Activated B cell treated with CpG ODN at 0.5 μM for 24 hours (primary cell): ENCODE data around the gene KCTD10. TPM values are rescaled to one million over a fixed set of nuclear protein-coding genes. Genes with fewer than 3 reads are reported as not detected.

ENCODE experiments used
- ATAC-seq: fragments of 200-7000 bp; cut with Tn5 transposase; one replicate; pipeline ENCODE4 v1.10.0; 2021; ENCODE audit warnings: low read depth, mild to moderate bottlenecking, moderate library complexity
- CTCF ChIA-PET: fragments of 350-600 bp; sonication (Branson Sonifier 250); formaldehyde crosslinking; loops from one replicate; lab custom pipeline; 2021; ENCODE audit warnings: antibody characterized with exemption; lab: Charles Lee
- POLR2A ChIA-PET: fragments of 350-600 bp; sonication (Branson Sonifier 250); formaldehyde crosslinking; loops from one replicate; lab custom pipeline; 2021; ENCODE audit warnings: antibody characterized with exemption; lab: Charles Lee
- DNase-seq: peaks from one replicate; pipeline ENCODE4 v3.0.0; 2022
- H3K27ac Mint-ChIP-seq: one replicate; pipeline ENCODE4 v1.8.0; 2020; ENCODE audit warnings: mixed read lengths
- H3K27me3 Mint-ChIP-seq: one replicate; pipeline ENCODE4 v1.8.0; 2021; ENCODE audit warnings: mixed read lengths
- H3K36me3 Mint-ChIP-seq: one replicate; pipeline ENCODE4 v1.8.0; 2021; ENCODE audit warnings: low read depth, mixed read lengths
- H3K4me1 Mint-ChIP-seq: one replicate; pipeline ENCODE4 v1.8.0; 2021; ENCODE audit warnings: mixed read lengths
- H3K4me3 Mint-ChIP-seq: one replicate; pipeline ENCODE4 v1.8.0; 2020; ENCODE audit warnings: mild to moderate bottlenecking, mixed read lengths
- H3K9me3 Mint-ChIP-seq: one replicate; pipeline ENCODE4 v1.8.0; 2020; ENCODE audit warnings: mixed read lengths
- CTCF ChIP-seq: fragments of 200-600 bp; IDR thresholded peaks from one replicate; pipeline ENCODE4 v1.8.0; 2022; ENCODE audit warnings: antibody characterized with exemption, mild to moderate bottlenecking
- intact Hi-C: fragments of 100-400 bp; cut with micrococcal nuclease; formaldehyde crosslinking; loops from one replicate; pipeline ENCODE4 v1.15.1; 2024
- total RNA-seq: library from RNA; stranded (reverse); gene quantifications from 2 replicates; pipeline ENCODE4 v1.2.3, GENCODE V29; 2022

Gene KCTD10
- total RNA-seq, 1 donor from 2014 or later = 38.7 TPM

- ATAC-seq (no peak), DNase-seq (no peak)
- TF ChIP-seq CTCF = no peak
- POLR2A ChIA-PET = no interaction called here
- Mint-ChIP-seq H3K36me3 (peaks cover 68% of the 10 kb centered on the region), H3K27ac (no peak overlapping the region), H3K4me3 (no peak overlapping the region), H3K9me3 (no peaks in the 10 kb centered on the region), H3K27me3 (no peaks in the 10 kb centered on the region), H3K4me1 (no peaks in the 10 kb centered on the region)
- CTCF ChIA-PET = interaction anchor here (1.5 kb wide), 1 partner anchor 15 kb away, joined by 5 read pairs; no protein-coding TSS in a partner anchor
- intact Hi-C loops = no loop called here
Measured at GRCh38 chr12:109448272-109448671, 28.8 kb downstream of the KCTD10 start.

- intact Hi-C loops = no loop called here
- H3K36me3 Mint-ChIP-seq = peaks cover 62% of the 10 kb centered on the region
- DNase-seq = no peak
- H3K27me3 Mint-ChIP-seq = no peaks in the 10 kb centered on the region
- CTCF ChIA-PET = interaction anchor here (1.5 kb wide), 1 partner anchor 15 kb away, joined by 5 read pairs; no protein-coding TSS in a partner anchor
- no peaks in the 10 kb centered on the region for H3K9me3 Mint-ChIP-seq
- POLR2A ChIA-PET = no interaction called here
- no peak overlapping the region for H3K27ac Mint-ChIP-seq
- no peak overlapping the region for H3K4me3 Mint-ChIP-seq
- TF ChIP-seq CTCF = no peak
- ATAC-seq = no peak
- H3K4me1 Mint-ChIP-seq = no peaks in the 10 kb centered on the region
Measured at GRCh38 chr12:109447482-109447881, 29.6 kb downstream of the KCTD10 start.

- intact Hi-C loops = no loop called here
- H3K27me3 Mint-ChIP-seq = no peaks in the 10 kb centered on the region
- H3K27ac Mint-ChIP-seq = no peak overlapping the region
- H3K4me1 Mint-ChIP-seq = no peaks in the 10 kb centered on the region
- ChIA-PET CTCF (interaction anchor here (1.5 kb wide), 1 partner anchor 14 kb away, joined by 5 read pairs; no protein-coding TSS in a partner anchor), POLR2A (no interaction called here)
- no peak overlapping the region for H3K4me3 Mint-ChIP-seq
- no peak for ATAC-seq
- TF ChIP-seq CTCF = no peak
- no peak for DNase-seq
- no peaks in the 10 kb centered on the region for H3K9me3 Mint-ChIP-seq
- H3K36me3 Mint-ChIP-seq = peaks cover 56% of the 10 kb centered on the region
Measured at GRCh38 chr12:109446869-109447268, 30.2 kb downstream of the KCTD10 start.

- ChIA-PET CTCF (no interaction called here), POLR2A (no interaction called here)
- Mint-ChIP-seq H3K36me3 (peaks cover 43% of the 10 kb centered on the region), H3K4me1 (no peaks in the 10 kb centered on the region), H3K27ac (no peak overlapping the region), H3K27me3 (no peaks in the 10 kb centered on the region), H3K4me3 (no peak overlapping the region), H3K9me3 (no peaks in the 10 kb centered on the region)
- no peak for ATAC-seq
- no peak for DNase-seq
- intact Hi-C loops = no loop called here
- no peak for TF ChIP-seq CTCF
Measured at GRCh38 chr12:109445191-109445609, 31.9 kb downstream of the KCTD10 start.

- ATAC-seq (no peak), DNase-seq (no peak)
- Mint-ChIP-seq H3K9me3 (no peaks in the 10 kb centered on the region), H3K4me3 (no peak overlapping the region), H3K36me3 (peaks cover 37% of the 10 kb centered on the region), H3K27ac (no peak overlapping the region), H3K27me3 (no peaks in the 10 kb centered on the region), H3K4me1 (no peaks in the 10 kb centered on the region)
- ChIA-PET POLR2A (no interaction called here), CTCF (interaction anchor here (1.0 kb wide), 1 partner anchor 11 kb away, joined by 3 read pairs; no protein-coding TSS in a partner anchor)
- intact Hi-C loops = no loop called here
- no peak for TF ChIP-seq CTCF
Measured at GRCh38 chr12:109444259-109444658, 32.8 kb downstream of the KCTD10 start.
